ENCODE results near the gene SLC10A3. TPM values are rescaled to one million over a fixed set of nuclear protein-coding genes. Genes with fewer than 3 reads are reported as not detected.

SLC10A3 gene
- total and polyA plus RNA-seq, 2 donors (not counting 3 experiments of a cell fraction or from before 2014, with no cell fraction given) = 21.9 to 22.6 TPM

DNA sequence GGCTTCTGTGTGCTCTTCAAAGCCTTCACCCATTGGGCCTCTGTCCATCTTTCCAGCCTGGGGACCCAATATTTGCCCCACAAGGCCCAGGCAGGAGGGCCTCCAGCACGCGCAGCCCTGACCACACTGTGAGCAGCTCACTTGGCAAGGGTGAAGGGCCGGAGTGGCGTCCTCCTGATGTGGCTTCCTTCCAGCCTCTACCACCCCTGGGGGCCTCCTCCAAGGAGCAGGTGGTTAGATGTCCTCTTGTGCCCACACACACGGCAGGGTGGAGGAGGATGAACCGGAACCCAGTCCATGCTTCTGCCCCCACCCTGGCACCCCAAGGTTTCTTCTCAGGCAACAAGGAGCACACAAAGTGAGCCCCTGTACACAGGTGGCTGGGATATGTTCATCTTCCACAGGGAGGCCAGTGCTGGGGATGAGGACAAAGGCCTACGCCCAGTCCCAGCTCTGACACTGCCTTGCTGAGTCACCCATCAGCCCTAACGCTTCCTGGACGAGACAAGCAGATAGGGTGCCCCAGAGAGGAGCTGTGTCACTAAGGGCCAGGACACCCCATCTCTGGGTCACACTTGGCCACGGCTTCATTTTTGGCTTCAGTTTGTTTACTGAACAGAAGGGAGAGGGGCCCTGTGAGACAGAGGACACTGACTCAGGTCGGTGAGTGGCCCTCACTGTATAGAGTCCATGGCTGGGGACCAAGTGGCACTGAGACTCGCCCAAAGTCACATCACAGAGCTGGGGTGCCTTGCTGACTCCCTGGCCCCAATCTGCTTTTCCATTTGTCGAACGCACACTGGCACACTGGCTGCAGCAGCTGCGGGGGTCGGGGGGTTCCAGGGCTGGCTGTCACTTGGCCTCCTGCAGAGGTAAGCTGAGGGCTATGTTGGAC is 5.9 kb downstream of the SLC10A3 start:
- TSS peak; percentile 7 for BruUV-seq (replicated peaks)
- H2AFZ ChIP-seq (ENCODE audit: low read depth, low read length) = no peak overlapping the region
- POLR2A ChIA-PET = no interaction called here
- H3K27me3 ChIP-seq (ENCODE audit: control insufficient read depth in 2 of 2, insufficient read depth in 2 of 2, low read length in 2 of 2) = no peaks in the 10 kb centered on the region
- H3K9me1 ChIP-seq (replicated peaks; ENCODE audit: control insufficient read depth, extremely low read depth, insufficient read depth, low read length) = no peaks in the 10 kb centered on the region
- H3K9ac ChIP-seq (replicated peaks; ENCODE audit: extremely low read depth, insufficient read depth, low read length) = no peak overlapping the region
- no peaks in the 10 kb centered on the region for H3K36me3 ChIP-seq (ENCODE audit: control insufficient read depth in 2 of 2, extremely low read depth in 1 of 2, insufficient read depth in 2 of 2, low read length in 2 of 2)
- CTCF ChIA-PET = interaction anchor here (2.0 kb wide), 1 partner anchor 8 kb away, joined by 7 read pairs; no protein-coding TSS in a partner anchor
- no peaks in the 10 kb centered on the region for H4K20me1 ChIP-seq (replicated peaks; ENCODE audit: control insufficient read depth, extremely low read depth, insufficient read depth, low read length)
- no peak overlapping the region for H3K4me2 ChIP-seq (ENCODE audit: insufficient read depth, low read length)
- H3K4me3 ChIP-seq (replicated peaks in 1 of 3; ENCODE audit: insufficient read depth in 1 of 3, low read depth in 1 of 3, low read length in 3 of 3) = no peak overlapping the region
- no peaks in the 10 kb centered on the region for H3K9me3 ChIP-seq (replicated peaks; ENCODE audit: control insufficient read depth, insufficient read depth, low read length)
- FAIRE-seq = no peak
- H3K27ac ChIP-seq (ENCODE audit: insufficient read depth, low read depth, low read length) = no peak overlapping the region
- dilution Hi-C loops (cut with MboI; ENCODE audit: extremely low pct_ligation_motif_present, low sequenced_read_pairs) (no loop called here), intact Hi-C loops (cut with micrococcal nuclease) (no loop called here)
- DNase-seq (ENCODE audit: low read depth, low spot score) = no peak
- TF ChIP-seq GATA2 (IDR thresholded peaks at IDR 0.05; ENCODE audit: insufficient read depth, insufficient read length, low read depth, low read length) = no peak
- TF ChIP-seq POLR2A (IDR thresholded peaks at IDR 0.05; ENCODE audit: low read depth, low read length) = no peak
- no peak for TF ChIP-seq FOS (IDR thresholded peaks at IDR 0.05; ENCODE audit: borderline replicate concordance, insufficient read depth, low read length)
- TF ChIP-seq POLR2AphosphoS5 (IDR thresholded peaks at IDR 0.05; ENCODE audit: insufficient read depth, low read depth, low read length) = no peak
- TF ChIP-seq, protein P1, sequence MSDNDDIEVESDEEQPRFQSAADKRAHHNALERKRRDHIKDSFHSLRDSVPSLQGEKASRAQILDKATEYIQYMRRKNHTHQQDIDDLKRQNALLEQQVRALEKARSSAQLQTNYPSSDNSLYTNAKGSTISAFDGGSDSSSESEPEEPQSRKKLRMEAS (IDR thresholded peaks at IDR 0.05; ENCODE audit: insufficient read depth, insufficient read length) = no peak
- no peak for TF ChIP-seq JUN (IDR thresholded peaks at IDR 0.05; ENCODE audit: borderline replicate concordance, insufficient read depth, insufficient read length, low read depth)
- TF ChIP-seq MYC (IDR thresholded peaks at IDR 0.05; ENCODE audit: low read depth, low read length) = no peak
- TF ChIP-seq, protein P2, sequence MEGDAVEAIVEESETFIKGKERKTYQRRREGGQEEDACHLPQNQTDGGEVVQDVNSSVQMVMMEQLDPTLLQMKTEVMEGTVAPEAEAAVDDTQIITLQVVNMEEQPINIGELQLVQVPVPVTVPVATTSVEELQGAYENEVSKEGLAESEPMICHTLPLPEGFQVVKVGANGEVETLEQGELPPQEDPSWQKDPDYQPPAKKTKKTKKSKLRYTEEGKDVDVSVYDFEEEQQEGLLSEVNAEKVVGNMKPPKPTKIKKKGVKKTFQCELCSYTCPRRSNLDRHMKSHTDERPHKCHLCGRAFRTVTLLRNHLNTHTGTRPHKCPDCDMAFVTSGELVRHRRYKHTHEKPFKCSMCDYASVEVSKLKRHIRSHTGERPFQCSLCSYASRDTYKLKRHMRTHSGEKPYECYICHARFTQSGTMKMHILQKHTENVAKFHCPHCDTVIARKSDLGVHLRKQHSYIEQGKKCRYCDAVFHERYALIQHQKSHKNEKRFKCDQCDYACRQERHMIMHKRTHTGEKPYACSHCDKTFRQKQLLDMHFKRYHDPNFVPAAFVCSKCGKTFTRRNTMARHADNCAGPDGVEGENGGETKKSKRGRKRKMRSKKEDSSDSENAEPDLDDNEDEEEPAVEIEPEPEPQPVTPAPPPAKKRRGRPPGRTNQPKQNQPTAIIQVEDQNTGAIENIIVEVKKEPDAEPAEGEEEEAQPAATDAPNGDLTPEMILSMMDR (IDR thresholded peaks at IDR 0.05; ENCODE audit: extremely low read depth in 1 of 2, insufficient read depth in 1 of 2, low read depth in 1 of 2, low read length in 2 of 2) = no peak
- TF ChIP-seq EZH2 (IDR thresholded peaks at IDR 0.05; ENCODE audit: borderline replicate concordance, low read depth, low read length, severe bottlenecking) = no peak
- H3K79me2 ChIP-seq (ENCODE audit: control insufficient read depth, insufficient read depth, low read length) = peaks cover 10% of the 10 kb centered on the region
- peaks cover 3% of the 10 kb centered on the region for H3K4me1 ChIP-seq (ENCODE audit: control insufficient read depth, extremely low read depth, insufficient read depth, low read length)
